Myocyte (in vitro differentiated cells): ENCODE data around the gene TXK. TPM values are rescaled to one million over a fixed set of nuclear protein-coding genes. Genes with fewer than 3 reads are reported as not detected.
"Not testable (repeated sequence)": the region's sequence is repeated elsewhere in the genome, so short reads cannot be mapped to it uniquely, and the experiment has no call there.

Source experiments
- DNase-seq: peaks from one replicate; pipeline ENCODE4 v3.0.0-alpha.2; 2012; ENCODE audit warnings: low read depth
- polyA plus RNA-seq: library from polyadenylated mRNA; unstranded; fragments of >200 nt; gene quantifications from one replicate; pipeline ENCODE4 v1.2.1, GENCODE V29; 2012; ENCODE audit warnings: missing spikeins
- total RNA-seq: library from RNA; depleted of rRNA; stranded (reverse); fragments of >200 nt; gene quantifications from 2 replicates; pipeline ENCODE4 v1.2.3, GENCODE V29; 2014

Gene TXK
- 1.1 and 2.7 TPM in 2 replicates for total RNA-seq
- polyA plus RNA-seq: 0.81 TPM

DNA sequence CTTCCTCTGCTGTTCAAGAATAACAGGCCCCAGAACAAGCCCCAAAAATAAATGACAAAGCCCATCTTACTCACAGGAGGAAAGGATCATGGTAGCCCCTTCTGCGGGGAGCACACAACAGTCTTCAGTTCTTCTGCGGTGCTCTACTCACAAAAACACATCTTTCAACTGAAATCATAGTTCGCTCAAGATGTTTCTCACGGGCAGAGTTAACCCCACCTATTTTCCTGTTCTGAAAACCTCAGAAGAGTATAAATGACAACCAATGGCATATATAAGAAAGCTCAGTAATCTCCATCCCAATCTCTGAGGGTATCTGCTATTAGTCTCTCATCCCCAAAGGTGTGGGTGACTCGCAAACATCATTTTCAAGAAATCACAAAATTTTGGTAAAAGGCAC lies at the start of gene TXK:
TSS of gene TXK (minus strand) at position 170 of the 400 bp plus-strand sequence. CDS start at position 90, 80 bp downstream.
- no peak for DNase-seq

DNA sequence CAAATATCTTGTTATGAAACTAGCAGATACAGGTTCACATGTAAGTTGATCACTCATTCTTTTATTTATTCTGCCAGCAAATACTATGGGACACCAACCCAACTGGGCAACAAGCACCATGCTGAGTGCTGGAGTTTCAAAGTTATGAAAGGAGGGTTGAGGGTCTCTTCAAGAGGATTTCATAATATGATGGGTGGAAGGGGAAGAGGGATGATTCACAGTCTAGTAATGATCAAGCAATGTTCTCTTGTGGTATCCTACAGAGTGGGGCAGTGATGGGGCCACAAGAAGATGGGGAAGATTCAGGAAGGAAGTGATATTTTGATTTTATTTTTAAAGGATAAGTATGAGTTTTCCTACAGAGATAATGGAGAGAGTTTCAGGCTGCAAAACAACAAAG lies 46.2 kb upstream of the TXK start:
- DNase-seq: no peak

DNA sequence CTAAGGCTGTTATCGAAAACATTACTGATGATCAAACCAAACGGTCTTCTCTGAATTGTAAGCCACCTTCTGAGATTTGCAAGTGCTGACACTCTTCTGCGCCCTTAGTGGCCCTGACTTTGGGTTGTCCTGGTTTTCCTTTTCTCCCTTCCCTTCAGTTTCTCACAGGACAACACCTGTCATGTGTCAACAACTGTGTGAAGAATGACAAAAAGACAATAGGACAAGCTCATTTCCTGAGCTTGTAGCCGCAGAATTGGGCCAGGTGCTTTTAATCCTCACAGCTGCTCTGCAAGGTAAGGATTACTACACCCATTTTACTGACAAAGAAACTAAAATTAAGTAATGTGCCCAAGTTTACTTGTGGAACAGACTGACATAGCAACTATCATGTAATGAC lies 44.9 kb upstream of the TXK start:
- DNase-seq: peak; percentile 33

DNA sequence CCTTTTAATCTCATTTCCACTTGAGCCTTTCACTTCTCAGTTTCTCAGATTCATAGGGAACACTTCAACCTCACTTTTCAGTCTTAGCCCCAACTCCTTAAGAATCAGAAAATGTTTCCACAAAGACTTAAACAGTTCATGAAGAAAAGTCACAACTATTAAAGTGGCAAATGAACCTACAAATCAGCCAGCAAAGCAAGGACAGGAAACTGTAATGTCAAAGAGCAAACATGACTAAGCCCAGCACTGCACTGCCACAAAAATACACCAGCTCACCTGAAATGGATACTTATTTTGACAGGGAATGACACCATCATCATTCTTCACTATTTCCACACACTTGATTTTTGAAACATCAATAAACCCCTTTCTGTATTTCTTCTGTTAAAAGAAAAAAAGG lies 41.8 kb upstream of the TXK start:
- DNase-seq: no peak

DNA sequence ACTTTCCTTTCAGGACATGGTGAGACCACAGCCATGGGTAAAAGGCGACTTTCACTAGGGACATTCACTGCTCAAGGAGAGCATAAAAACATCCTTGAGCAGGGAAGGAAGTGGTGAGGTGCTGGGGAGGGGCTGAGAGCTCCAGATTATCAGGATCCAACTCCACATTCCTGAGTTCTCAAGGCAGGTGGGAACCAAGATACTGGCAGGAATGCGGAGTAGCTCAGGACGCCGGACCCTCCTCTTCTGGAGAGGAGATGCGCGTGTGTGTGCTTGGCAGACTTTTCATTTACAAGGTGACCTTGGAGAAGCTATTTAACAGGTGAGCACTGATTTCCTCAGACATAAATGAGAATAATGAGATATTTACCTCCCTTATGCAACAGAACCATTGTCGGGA lies 41.3 kb upstream of the TXK start:
- no peak for DNase-seq

DNA sequence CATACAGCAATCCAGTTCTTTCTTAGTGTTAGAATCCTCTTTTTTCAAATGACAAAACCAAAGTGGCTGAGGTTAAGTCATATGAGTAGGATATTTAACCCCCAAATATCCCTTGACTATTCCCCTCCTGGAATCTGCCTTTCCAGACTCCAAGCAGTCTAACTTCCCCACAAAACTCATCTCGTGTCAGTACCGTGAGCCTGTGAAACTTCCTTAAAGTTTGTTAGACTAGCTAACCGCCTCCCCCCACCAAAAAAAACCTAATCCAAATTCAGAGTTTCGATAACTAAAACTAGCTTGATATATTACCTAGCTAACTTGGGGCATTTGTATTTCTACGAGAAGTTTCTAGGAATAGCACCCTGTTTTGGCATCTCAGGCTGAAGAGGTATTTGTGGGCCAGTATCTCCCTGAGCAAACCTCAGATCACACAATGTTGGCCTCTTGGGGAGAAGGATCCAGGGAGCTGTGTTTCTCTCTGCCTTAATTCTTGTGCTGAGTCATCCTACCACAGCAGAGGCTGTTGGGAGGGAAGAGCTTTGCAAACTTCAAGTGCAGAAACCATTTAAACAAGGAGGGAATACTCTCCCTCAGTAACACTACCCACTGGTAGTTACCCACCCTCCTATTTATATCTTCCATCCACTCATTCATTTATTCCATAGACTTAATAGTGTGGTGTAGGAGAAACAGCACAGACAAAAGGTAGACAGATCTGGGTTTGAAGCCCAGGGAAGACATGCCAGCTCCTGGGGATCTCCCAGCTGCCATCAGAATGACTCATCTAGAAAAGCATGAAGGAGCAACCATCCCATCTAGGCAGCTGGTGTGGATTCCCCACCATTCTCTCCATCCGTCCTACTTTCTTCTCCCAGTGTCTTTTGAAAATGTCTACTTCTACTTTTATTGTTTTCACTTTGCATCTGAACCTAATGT lies 39.3 kb upstream of the TXK start:
- peak; percentile 94 for DNase-seq

DNA sequence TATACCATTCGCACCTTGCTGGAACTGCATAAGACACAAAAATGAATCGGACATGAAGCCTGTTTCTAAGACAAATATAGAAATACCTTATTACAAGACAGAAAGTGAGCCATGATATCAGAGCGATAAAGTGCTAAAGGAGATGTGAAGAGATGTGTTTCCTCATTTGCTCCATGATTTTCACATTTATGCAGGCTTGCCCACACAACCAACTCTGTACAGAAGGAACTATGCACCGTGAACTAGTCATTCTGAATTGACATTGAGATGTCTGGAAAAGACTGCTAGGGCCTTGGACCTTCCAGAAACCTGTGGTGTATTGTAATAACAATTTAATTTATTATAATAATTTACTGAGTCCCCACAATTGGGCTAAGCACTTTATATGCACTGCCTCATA lies 38.6 kb upstream of the TXK start:
- DNase-seq: no peak

DNA sequence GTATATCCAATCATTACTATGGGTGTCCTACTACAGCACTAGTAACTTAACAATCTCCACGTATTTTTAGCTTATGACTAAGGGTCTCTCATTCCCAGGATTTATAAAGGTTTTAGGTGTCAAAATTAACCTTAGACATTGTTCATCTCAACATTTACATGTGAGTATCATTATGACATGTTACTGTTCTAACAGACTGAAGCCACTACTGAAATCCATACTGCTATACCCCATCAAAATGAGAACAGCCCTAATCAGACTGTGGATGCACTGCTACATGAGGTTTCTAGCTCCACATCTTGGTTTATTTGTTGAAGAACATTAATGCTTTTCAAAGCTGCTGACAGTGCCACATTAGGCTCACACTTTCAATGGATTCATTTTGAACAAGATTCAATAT lies 35.6 kb upstream of the TXK start:
- DNase-seq: no peak

DNA sequence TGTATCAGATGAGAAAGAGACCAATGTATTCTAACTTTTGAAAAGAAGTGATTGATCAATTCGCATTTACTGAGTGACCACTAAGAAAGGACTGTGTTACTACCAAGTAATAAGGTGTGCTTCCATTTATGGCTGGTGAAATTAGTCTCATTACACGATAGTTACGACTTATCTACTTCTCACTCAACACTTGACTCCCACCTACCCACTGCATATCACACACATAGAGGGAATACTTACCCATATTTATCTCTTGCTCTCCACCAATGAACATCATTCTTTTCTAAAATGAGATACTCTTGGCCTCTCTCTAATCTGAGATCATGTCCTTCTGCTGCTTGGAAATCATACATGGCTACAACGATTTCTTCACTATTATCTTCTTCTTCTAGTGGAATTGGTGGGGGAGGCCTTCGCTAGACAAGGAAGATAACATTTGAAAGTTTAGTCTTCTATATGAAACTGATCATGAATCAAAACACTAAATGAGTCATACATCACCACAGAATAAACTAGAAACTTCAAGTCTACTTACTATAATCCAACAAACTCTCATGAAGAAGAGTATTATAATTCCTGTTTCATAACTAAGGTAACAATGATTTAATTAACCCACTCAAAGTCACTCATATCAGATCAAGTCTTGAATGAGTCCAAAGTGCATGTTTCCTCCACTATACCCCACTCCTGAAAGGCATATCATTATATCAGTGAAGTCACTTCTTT lies 33.7 kb upstream of the TXK start:
- DNase-seq: no peak

DNA sequence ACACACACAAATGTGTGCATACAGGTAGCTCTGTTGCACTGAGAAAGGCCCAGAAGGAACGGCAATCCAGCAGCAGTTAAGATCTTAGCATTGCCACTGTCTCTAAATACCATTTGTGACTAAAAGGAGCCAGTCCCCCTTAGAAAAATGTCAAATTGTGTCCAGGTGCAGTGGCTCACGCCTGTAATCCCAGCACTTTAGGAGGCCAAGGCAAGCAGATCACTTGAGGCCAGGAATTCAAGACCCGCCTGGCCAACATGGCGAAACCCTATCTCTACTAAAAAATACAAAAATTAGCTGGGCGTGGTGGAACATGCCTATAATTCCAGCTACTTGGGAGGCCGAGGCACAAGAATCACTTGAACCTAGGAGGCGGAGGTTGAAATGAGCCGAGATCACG lies 30.5 kb upstream of the TXK start:
- DNase-seq: not testable (repeated sequence)

DNA sequence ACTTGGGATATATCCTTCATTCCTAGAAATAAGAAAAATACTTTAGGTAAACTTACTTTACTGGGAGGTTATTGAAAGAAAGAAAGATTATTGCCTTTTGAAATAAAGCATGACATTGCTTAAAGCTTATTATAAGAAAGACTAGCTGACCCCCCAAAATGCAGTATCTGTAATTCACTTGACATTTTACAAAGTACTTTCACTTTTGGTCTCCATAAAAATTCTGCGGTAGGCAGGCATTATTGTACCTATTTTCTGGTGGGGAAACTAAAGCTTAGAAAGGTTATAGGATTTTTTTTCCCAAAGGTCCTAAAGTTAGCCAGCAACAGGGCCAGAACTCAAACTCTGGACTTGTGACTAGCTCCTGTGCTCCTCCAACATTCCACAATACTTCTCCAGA lies 29.7 kb upstream of the TXK start:
- no peak for DNase-seq

DNA sequence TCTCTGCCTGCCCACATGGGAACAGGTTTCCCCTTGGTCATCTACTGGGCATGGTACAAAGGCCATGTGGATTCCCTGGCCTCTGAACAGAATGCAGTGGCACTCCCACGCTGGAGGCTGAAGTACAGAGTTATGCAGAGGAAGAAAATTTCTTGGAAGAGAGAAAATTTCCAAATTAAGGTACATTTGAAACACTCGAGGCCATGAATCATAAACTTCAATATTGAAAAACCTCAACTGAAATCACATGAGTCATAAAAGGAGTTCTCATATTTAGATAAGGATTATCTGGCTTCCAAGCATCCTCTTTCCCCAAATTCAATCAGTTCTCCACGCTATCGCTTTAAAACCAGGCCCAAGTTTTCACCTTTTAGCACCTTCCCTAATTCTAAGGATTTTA lies 28.1 kb upstream of the TXK start:
- DNase-seq: peak; percentile 31

DNA sequence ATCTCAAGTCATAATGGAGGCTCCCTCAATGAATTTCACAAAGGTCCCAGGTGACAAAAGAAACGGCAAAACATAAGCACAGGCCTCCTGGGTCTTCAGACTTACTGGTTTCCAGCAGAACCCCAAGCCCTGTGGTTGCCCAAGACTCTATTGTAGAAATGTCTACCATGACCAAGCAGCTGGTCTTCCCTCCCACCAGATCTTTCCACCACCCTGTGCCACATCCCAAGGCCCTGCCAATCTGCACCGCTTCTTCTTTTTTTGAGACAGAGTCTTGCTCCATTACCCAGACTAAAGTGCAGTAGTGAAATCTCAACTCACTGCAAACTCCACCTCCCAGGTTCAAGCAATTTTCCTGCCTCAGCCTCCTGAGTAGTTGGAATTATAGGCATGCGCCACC lies 23.2 kb upstream of the TXK start:
- DNase-seq: no peak

DNA sequence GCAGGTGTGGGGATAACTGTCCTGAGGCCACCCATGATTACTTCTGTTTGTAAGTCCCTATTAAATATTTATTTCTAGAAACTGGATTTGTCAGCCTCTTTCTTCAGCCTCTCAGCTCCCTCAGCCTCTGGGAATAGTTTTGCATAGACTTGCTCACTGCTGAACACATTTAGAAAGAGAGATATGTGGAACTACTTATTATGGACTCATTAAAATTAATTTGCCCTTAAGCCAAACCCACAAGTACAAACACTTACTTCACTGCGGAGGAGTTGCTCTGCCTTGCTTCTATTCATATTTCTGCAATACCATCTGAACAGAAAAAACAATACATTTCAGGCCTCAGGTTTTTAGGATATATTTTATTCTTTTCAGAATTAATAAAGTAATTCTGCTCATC lies 22.4 kb upstream of the TXK start:
- no peak for DNase-seq

DNA sequence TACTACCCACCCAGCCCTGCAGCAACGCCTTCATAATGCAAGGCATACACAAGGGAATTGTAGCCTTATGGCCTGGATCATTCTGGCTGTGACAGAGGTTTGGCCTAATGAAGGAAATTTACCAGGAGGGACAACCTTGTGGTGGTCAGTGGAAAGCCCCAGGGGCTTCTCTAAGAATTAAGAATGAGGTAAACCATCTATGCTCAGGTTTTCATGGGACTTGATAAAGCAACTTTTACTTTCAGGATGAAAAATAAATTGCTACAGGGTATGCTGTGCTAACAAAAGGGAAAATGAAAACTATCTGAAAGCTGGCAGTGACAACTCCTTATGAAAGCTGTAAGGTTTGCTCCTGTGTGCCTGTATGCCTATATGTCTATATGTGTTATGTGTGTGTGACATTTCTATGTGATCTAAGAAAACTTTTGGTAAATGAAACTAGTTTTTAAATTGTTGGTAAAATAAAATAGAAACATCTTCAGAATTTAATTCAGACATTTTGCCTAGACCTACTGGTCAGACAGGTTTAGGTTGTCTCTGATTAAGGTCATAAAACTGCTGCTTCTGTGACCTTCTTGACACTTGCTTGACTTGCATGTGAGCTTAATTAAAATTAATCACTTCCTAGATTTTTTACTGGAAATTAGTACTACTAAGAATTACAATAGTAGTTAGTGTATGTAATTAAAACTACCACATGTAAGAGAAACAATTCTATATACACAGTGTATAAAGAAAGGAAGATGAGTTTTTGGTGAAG lies 19.9 kb upstream of the TXK start:
- DNase-seq: no peak

DNA sequence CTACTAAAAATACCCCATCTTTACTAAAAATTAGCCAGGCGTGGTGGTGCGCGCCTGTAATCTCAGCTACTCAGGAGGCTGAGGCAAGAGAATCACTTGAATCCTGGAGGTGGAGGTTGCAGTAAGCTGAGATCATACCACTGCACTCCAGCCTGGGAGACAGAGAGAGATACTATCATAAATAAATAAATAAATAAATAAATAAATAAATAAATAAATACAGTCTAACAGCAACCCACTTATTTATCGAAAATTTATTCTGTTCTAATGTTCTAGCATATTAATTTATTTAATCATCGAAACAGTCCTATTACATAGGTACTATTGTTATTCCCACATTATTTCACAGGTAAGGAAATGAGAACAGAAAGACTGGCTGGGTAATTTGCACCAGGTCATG lies 18.2 kb upstream of the TXK start:
- DNase-seq: no peak

DNA sequence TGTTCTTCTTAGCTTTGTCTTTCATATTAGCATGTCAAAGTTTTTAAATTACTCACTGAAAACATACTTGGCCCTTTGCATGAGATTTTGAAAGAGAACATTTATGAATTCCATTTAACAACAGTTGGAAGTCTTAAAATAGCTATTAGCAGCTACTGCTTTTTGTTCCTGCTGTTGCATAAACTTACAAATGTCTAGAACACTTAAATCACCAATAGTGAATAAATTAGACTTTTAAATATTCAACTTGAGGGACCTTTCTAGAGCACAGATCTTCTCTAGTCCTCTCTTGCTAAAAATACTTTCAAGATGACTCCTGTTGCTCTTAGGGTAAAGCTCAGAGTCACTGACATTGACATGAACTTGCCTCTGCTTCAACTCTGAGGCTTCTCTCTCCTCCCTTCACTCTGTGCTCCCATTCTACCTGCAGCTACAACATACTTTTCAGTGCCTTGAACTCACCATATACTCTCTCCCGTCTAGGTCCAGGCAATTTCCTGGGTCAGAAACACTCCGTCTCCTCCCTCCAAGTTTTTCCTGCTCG lies 15.8 kb upstream of the TXK start:
- DNase-seq: no peak

DNA sequence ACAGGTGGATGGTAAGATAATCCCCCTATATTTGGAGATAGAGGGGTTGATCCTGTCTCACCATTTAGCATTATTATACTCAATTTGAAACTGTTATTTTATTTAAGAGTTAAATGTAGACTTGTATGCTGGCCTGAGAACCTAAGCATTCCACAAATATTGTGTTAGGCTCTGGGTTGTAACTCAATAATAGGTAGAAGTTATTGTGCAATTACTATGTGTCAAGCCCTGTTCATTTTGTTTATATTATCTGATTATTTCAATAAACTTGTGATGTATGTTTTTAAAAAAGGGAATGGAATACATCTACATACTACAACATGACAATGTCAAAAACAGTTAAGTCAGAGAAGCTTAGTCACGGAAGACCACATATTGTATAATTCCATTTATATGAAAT lies 13.6 kb upstream of the TXK start:
- no peak for DNase-seq

DNA sequence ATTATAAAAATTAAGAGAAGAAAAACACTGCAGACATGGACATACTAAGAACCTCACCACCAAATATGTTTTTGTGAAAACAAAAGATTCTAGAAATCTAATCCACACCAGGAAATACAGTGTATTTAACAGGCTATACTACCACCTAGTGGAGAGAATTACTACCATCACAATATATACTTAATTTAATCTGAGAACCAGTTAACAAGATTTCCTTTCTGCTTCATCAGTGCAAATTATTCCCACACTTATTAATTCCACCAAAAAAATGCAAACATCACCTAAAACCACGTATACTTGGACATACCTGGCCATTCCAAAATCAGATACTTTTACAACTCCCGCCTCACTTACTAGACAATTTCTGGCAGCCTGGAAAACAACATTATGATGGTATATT lies 7.0 kb upstream of the TXK start:
- peak; percentile 50 for DNase-seq

DNA sequence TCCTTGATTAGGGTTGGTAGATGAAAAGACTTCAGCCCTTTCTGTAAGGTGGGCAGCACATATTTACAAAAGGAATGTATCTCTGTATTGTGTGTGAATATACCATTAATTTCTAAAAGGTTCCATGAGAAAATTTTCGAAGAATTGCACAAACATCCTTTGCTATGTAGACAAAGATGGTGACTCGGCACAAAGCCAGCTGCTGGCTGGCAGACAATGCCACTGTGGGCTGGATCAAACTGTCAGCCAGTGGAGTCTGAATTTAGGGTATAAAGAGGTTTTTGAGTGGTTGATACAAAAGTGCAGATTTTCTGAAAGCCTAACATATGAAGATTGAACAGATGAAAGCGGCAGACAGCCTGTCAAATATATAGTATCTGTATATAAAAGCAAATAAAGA lies 5.6 kb upstream of the TXK start:
- peak; percentile 23 for DNase-seq

DNA sequence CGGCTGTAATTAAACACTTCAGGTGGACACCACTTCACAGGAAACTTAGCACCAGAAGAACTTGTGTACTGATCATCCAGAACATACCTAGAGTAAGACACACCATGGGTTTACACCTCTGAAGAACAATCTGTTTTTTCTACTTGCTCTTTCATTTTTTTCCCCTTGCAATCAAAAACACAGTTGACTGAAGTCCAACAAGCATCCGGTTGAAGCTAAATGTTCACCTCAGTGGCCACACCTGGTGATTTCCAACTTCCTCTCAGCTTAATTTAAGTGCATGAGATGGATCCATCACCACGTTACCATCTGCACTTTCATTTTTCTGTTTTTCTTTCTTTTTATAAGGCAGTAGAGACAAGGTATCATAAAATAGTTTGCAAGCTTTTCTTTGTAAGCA lies 4.9 kb upstream of the TXK start:
- no peak for DNase-seq

DNA sequence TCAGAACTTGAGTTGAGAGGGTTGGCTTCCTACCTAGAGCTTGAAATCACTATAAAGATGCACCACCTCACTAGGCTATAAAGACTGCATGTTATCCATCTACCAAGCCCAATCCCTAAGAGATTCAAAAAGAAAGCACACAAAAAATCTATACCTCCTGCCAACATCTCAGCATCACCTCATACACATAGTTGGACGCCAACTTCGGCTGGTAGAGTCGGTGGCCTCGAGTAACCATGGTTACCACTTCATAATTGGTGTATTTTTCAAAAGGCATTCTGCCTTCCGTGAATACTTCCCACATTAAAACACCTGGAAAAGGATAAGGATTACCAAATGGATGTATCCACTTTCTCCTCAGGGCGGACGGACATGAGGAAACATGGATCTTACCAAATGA lies 4.5 kb upstream of the TXK start:
- DNase-seq: no peak
